Neuronal stem cell (in vitro differentiated cells): ENCODE measurements around the gene WDR45B.
A peak's percentile ranks its signal among the peaks of the same experiment; 100 is the strongest.

Experiments used
- DNase-seq: peaks from one replicate; pipeline ENCODE4 v3.0.0-alpha.2; 2013; ENCODE audit warnings: low spot score
- H2AFZ ChIP-seq: one replicate; pipeline ENCODE4 v1.6.1; 2013; ENCODE audit warnings: mild to moderate bottlenecking, low read length, inconsistent platforms
- H2AK5ac ChIP-seq: 2 replicates; pipeline ENCODE4 v1.6.1; 2013; ENCODE audit warnings: low read depth, mild to moderate bottlenecking, inconsistent platforms, low read length, moderate library complexity, mixed read lengths
- H2BK120ac ChIP-seq: 2 replicates; pipeline ENCODE4 v1.6.1; 2013; ENCODE audit warnings: low read depth, mild to moderate bottlenecking, inconsistent platforms, low read length, moderate library complexity, mixed read lengths
- H2BK12ac ChIP-seq: one replicate; pipeline ENCODE4 v1.6.1; 2013; ENCODE audit warnings: low read length, inconsistent platforms
- H2BK15ac ChIP-seq: 2 replicates; pipeline ENCODE4 v1.6.1; 2013; ENCODE audit warnings: mild to moderate bottlenecking, low read length, inconsistent platforms, mixed read lengths
- H2BK5ac ChIP-seq: one replicate; pipeline ENCODE4 v1.6.1; 2013; ENCODE audit warnings: inconsistent platforms, mild to moderate bottlenecking, low read length, moderate library complexity
- H3K14ac ChIP-seq: one replicate; pipeline ENCODE4 v1.6.1; 2013; ENCODE audit warnings: low read length, inconsistent platforms
- H3K18ac ChIP-seq: 2 replicates; pipeline ENCODE4 v1.6.1; 2013; ENCODE audit warnings: low read length, inconsistent platforms
- H3K23ac ChIP-seq: 2 replicates; pipeline ENCODE4 v1.6.1; 2013; ENCODE audit warnings: low read depth, mild to moderate bottlenecking, mixed read lengths, low read length, inconsistent platforms; ENCODE audit not compliant: poor library complexity
- H3K27ac ChIP-seq: replicated peaks from 3 replicates; pipeline ENCODE4 v1.5.1; 2013; ENCODE audit warnings: low read length, inconsistent platforms
- H3K27me3 ChIP-seq, 3 experiments: 2 replicates each; pipeline ENCODE4 v1.6.1; 2013; ENCODE audit warnings: low read length in 3 of 3, mild to moderate bottlenecking in 2 of 3, inconsistent platforms in 1 of 3, low read depth in 1 of 3, mixed read lengths in 1 of 3, moderate library complexity in 1 of 3; ENCODE audit not compliant: control insufficient read depth in 3 of 3, insufficient read depth in 3 of 3
- H3K36me3 ChIP-seq, 2 donors: replicated peaks in 1 of 2; 2 replicates each; pipeline ENCODE4 v1.6.1; 2013; ENCODE audit warnings: low read length in 2 of 2; ENCODE audit not compliant: control insufficient read depth in 2 of 2, insufficient read depth in 2 of 2
- H3K4ac ChIP-seq: 2 replicates; pipeline ENCODE4 v1.6.1; 2013; ENCODE audit warnings: inconsistent platforms, mild to moderate bottlenecking, low read length, moderate library complexity
- H3K4me1 ChIP-seq, 2 donors: 1 replicate in 1 of 2; 2 replicates in 1 of 2; pipeline ENCODE4 v1.6.1; 2013; ENCODE audit warnings: low read length in 2 of 2, low read depth in 1 of 2; ENCODE audit not compliant: control insufficient read depth in 2 of 2, insufficient read depth in 1 of 2
- H3K4me2 ChIP-seq: one replicate; pipeline ENCODE4 v1.6.1; 2013; ENCODE audit warnings: mild to moderate bottlenecking, low read length, inconsistent platforms; ENCODE audit not compliant: insufficient read depth, poor library complexity, severe bottlenecking
- H3K4me3 ChIP-seq, 2 donors: 2 replicates each; pipeline ENCODE4 v1.5.1; 2013; ENCODE audit warnings: low read length in 2 of 2, mild to moderate bottlenecking in 2 of 2, inconsistent platforms in 1 of 2, moderate library complexity in 1 of 2
- H3K79me1 ChIP-seq: one replicate; pipeline ENCODE4 v1.6.1; 2013; ENCODE audit warnings: low read depth, mild to moderate bottlenecking, inconsistent platforms, low read length, moderate library complexity
- H3K9ac ChIP-seq: one replicate; pipeline ENCODE4 v1.6.1; 2013; ENCODE audit warnings: mild to moderate bottlenecking, low read depth, low read length, inconsistent platforms; ENCODE audit not compliant: poor library complexity
- H3K9me3 ChIP-seq, 2 donors: replicated peaks in 1 of 2; 2 replicates each; pipeline versions ENCODE3 to v1.6.1; 2013; ENCODE audit warnings: low read length in 2 of 2, mild to moderate bottlenecking in 2 of 2, inconsistent platforms in 1 of 2, low read depth in 1 of 2, mixed read lengths in 1 of 2, moderate library complexity in 1 of 2; ENCODE audit not compliant: control insufficient read depth in 2 of 2, insufficient read depth in 1 of 2
- H4K8ac ChIP-seq: one replicate; pipeline ENCODE4 v1.6.1; 2013; ENCODE audit warnings: low read depth, mild to moderate bottlenecking, inconsistent platforms, low read length, moderate library complexity
- H4K91ac ChIP-seq: one replicate; pipeline ENCODE4 v1.6.1; 2013; ENCODE audit warnings: low read length, low read depth, mild to moderate bottlenecking, inconsistent platforms; ENCODE audit not compliant: poor library complexity
- WGBS, 2 donors: extraction: QIAGEN DNeasy Blood & Tissue Kit; methylation state at CpG; one replicate each; pipeline ENCODE4 v1.1.7; 2013; ENCODE audit warnings: missing lambda C conversion rate in 2 of 2, mixed read lengths in 1 of 2; ENCODE audit not compliant: insufficient read length in 2 of 2, insufficient replicate concordance in 1 of 2; ENCODE audit errors: extremely low coverage in 2 of 2; 5-methylcytosine and 5-hydroxymethylcytosine counted together

Gene WDR45B

DNA sequence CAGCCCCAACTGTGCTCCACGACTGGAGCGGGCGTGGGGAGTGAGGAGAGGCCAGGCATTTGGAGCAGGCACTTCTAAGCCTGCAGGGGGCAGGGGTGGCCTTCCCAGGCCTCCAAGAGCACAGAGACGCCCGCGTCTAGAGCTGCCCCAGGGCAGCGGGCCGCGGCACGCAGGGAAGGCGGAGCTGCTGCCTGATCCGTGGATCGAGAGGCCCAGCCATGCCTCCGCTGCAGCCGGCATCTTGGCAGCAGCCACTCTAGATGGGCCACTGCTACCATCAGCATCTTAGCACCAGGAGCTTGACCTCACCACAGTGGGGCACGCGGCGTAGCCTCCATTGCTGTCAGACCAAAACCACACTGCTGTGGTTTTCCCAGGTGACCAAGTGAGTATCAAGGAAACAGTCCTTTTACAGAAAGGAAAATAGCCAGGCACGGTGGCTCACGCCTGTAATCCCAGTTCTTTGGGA, 20.4 kb upstream of the WDR45B start:
- no peak overlapping the region for H2BK5ac ChIP-seq
- peak overlapping the region; percentile 91 for H3K18ac ChIP-seq
- H2AK5ac ChIP-seq, result peak overlapping the region; percentile 74
- H3K23ac ChIP-seq, result peak overlapping the region; percentile 44
- no CpG with 5 or more reads among the region's 20 CpGs for WGBS, 2 donors
- peak overlapping the region; percentile 90 for H2BK12ac ChIP-seq
- peak overlapping the region; percentile 65 for H4K8ac ChIP-seq
- no peak overlapping the region for H2BK120ac ChIP-seq
- no peaks in the 10 kb centered on the region for H3K36me3 ChIP-seq
- H4K91ac ChIP-seq, result no peak overlapping the region
- peak overlapping the region in 1 of 2 donors; percentile 41 for H3K4me3 ChIP-seq
- H3K4me1 ChIP-seq, result peaks cover 8 to 9% of the 10 kb centered on the region in 2 donors
- no peak overlapping the region for H3K4ac ChIP-seq
- peak overlapping the region; percentile 35 for H2AFZ ChIP-seq
- no peaks in the 10 kb centered on the region for H3K27me3 ChIP-seq
- H2BK15ac ChIP-seq, result peak overlapping the region; percentile 26
- H3K9me3 ChIP-seq, result no peaks in the 10 kb centered on the region
- peak overlapping the region; percentile 98 for H3K14ac ChIP-seq
- DNase-seq, result peak; percentile 31
- no peak overlapping the region for H3K27ac ChIP-seq
- H3K9ac ChIP-seq, result peak overlapping the region; percentile 70
- H3K4me2 ChIP-seq, result no peak overlapping the region
- H3K79me1 ChIP-seq, result peaks cover 2% of the 10 kb centered on the region

DNA sequence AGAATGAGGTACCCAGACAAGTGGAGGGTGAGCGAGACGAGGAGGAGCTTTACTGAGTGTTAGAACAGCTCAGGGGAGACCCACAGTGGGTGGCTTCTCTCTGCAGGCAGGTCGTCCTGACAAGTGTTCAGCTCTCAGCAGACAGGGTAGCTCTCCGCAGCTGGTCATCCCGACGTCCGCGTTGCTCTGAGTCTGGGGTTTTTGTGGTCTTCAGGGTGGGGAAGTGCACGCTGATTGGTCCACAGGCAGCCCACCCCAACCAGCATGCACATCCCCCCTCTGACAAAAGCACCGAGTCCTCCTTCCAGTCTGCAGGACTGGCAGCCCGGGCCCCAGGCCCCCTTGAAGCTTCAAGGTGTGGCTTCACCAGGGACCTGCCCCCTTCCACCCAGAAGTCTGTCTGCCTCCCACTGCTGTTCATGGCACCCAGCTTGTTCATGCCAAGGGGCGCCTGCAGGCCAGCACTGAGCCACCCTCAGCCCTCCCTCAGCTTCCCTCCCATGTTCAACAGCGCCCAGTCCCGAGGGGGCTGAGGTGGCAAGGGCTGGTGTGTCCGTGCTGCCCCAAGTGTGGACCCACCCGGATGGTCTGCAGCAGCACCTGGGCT, 19.9 kb upstream of the WDR45B start:
- WGBS, 2 donors, result no CpG with 5 or more reads among the region's 16 CpGs

DNA sequence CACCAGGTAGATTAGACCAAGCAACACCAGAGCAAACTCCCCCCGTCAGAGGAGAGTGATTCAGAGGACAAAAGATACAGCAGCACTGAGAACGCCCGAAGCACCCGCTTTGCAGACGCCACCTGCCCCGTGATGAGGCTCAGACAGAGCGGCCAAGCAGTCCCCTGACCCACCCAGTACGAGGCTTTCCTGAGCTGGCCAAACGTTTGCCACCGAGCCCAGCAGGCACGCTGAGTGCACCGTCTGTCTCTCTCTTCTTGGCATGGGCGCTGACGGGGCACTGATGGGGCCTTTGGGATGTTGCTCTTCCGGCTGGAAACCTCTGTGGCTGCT, 19.4 kb upstream of the WDR45B start:
- no peak overlapping the region for H2BK120ac ChIP-seq
- no peak overlapping the region for H3K4me3 ChIP-seq
- DNase-seq, result no peak
- no peak overlapping the region for H2AFZ ChIP-seq
- no peak overlapping the region for H2BK15ac ChIP-seq
- H3K27me3 ChIP-seq, result no peaks in the 10 kb centered on the region
- no peaks in the 10 kb centered on the region for H3K9me3 ChIP-seq
- no peak overlapping the region for H4K8ac ChIP-seq
- peaks cover 2% of the 10 kb centered on the region for H3K79me1 ChIP-seq
- no peak overlapping the region for H3K4ac ChIP-seq
- H3K23ac ChIP-seq, result no peak overlapping the region
- H2BK12ac ChIP-seq, result no peak overlapping the region
- H3K18ac ChIP-seq, result no peak overlapping the region
- H2AK5ac ChIP-seq, result peak overlapping the region; percentile 68
- peak overlapping the region; percentile 82 for H3K14ac ChIP-seq
- no peak overlapping the region for H4K91ac ChIP-seq
- no peak overlapping the region for H3K4me2 ChIP-seq
- H3K36me3 ChIP-seq, result no peaks in the 10 kb centered on the region
- peak overlapping the region; percentile 53 for H2BK5ac ChIP-seq
- H3K4me1 ChIP-seq, result peaks cover 8 to 9% of the 10 kb centered on the region in 2 donors
- no peak overlapping the region for H3K27ac ChIP-seq
- WGBS, 2 donors, result no CpG with 5 or more reads among the region's 15 CpGs
- no peak overlapping the region for H3K9ac ChIP-seq

More for the DNA sequence above, 19.9 kb upstream of the WDR45B start:
- peak overlapping the region; percentile 90 for H2BK12ac ChIP-seq
- H3K4me1 ChIP-seq, result peaks cover 8 to 9% of the 10 kb centered on the region in 2 donors
- peaks cover 2% of the 10 kb centered on the region for H3K79me1 ChIP-seq
- H4K8ac ChIP-seq, result peak overlapping the region; percentile 65
- H3K4me3 ChIP-seq, result no peak overlapping the region
- H3K36me3 ChIP-seq, result no peaks in the 10 kb centered on the region
- H3K4ac ChIP-seq, result no peak overlapping the region
- H3K14ac ChIP-seq, result peak overlapping the region; percentile 98
- H2BK15ac ChIP-seq, result peak overlapping the region; percentile 26
- H3K9me3 ChIP-seq, result no peaks in the 10 kb centered on the region
- no peaks in the 10 kb centered on the region for H3K27me3 ChIP-seq
- H4K91ac ChIP-seq, result no peak overlapping the region
- no peak overlapping the region for H2BK120ac ChIP-seq
- peak overlapping the region; percentile 91 for H3K18ac ChIP-seq
- H3K4me2 ChIP-seq, result no peak overlapping the region
- H2BK5ac ChIP-seq, result no peak overlapping the region
- H3K9ac ChIP-seq, result peak overlapping the region; percentile 70
- peak overlapping the region; percentile 44 for H3K23ac ChIP-seq
- peak overlapping the region; percentile 74 for H2AK5ac ChIP-seq
- peak overlapping the region; percentile 35 for H2AFZ ChIP-seq
- H3K27ac ChIP-seq, result no peak overlapping the region
- DNase-seq, result no peak

DNA sequence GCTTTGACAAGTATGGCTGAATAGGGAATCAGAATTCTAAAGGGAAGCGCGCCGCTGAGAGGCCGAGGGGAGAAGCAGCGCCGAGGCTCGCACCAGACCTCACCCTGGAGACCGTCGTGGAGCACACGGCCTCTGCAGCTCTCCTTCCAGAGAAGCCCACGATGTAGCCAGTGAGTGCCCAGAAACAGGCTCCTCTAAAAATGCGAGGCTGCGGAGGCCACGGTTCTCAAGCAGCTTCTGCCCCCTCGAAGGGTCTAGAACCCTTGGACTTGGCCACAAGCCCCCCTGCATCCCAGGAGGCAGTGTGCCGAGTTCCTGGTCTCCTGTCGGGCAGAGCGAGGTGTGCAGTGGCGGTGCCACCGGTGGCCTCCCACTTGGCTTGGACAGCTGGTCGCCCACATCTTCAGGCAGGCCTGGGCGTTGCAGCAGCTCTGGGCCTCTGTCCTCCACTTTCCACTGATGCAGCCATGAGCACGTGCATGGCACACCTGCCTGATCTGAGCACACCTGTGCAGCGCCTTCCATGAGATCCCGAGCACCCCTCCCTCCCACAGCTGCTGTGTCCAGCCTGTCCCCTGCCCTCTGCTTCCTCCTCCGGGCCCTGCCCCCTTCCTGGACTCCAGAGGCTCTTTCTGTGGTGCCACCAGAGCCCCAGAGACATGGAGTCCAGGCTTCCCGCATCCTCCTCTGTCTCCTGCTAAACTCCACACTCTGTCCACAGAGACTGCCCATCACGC, 18.9 kb upstream of the WDR45B start:
- no peak overlapping the region for H4K8ac ChIP-seq
- no CpG with 5 or more reads among the region's 28 CpGs for WGBS, 2 donors

More for the DNA sequence above, 18.9 kb upstream of the WDR45B start:
- Histone ChIP-seq H2BK5ac (peak overlapping the region; percentile 53), H3K18ac (no peak overlapping the region), H3K36me3 (no peaks in the 10 kb centered on the region), H3K14ac (no peak overlapping the region), H2AK5ac (peak overlapping the region; percentile 68), H3K9me3 (no peaks in the 10 kb centered on the region), H3K4me1 (peaks cover 8 to 9% of the 10 kb centered on the region in 2 donors), H3K23ac (no peak overlapping the region), H3K79me1 (peaks cover 2% of the 10 kb centered on the region), H2AFZ (no peak overlapping the region), H3K4me3 (no peak overlapping the region), H3K9ac (peak overlapping the region; percentile 60), H3K27ac (no peak overlapping the region), H2BK15ac (peak overlapping the region; percentile 37), H2BK12ac (peak overlapping the region; percentile 41), H3K27me3 (no peaks in the 10 kb centered on the region), H3K4ac (no peak overlapping the region), H2BK120ac (no peak overlapping the region), H3K4me2 (no peak overlapping the region), H4K91ac (no peak overlapping the region)
- DNase-seq, result no peak
